ENCODE measurements around the gene EPHB6.

The EPHB6 gene

GRCh38 chr7:142814451-142814850 is 40.4 kb upstream of the EPHB6 start:
- H3K36me3 ChIP-seq (ENCODE audit: control insufficient read depth in 2 of 2, insufficient read depth in 1 of 2, low read length in 2 of 2): no peaks in the 10 kb centered on the region
- CTCF ChIA-PET: interaction anchor here (0.6 to 5.0 kb wide), 8 partner anchors 9 to 389 kb away, joined by 3 to 43 read pairs (median 3); no protein-coding TSS in a partner anchor
- H3K27ac ChIP-seq (ENCODE audit: extremely low read depth, low read depth, low read length): no peak overlapping the region
- H3K9me3 ChIP-seq (ENCODE audit: control insufficient read depth, insufficient read depth, low read depth, low read length): no peaks in the 10 kb centered on the region
- TF ChIP-seq OVOL3 (tag by site-specific recombination; IDR thresholded peaks at IDR 0.05): no peak
- no peak for TF ChIP-seq ZNF624 (tag by site-specific recombination; IDR thresholded peaks at IDR 0.05)
- TF ChIP-seq WT1 (tag by site-specific recombination; IDR thresholded peaks at IDR 0.05): no peak
- TF ChIP-seq ZNF837 (tag by site-specific recombination; IDR thresholded peaks at IDR 0.05): no peak
- no peak for TF ChIP-seq ZNF248 (tag by site-specific recombination; IDR thresholded peaks at IDR 0.05)
- TF ChIP-seq ZNF670 (tag by site-specific recombination; IDR thresholded peaks at IDR 0.05; ENCODE audit: low read depth): no peak
- no peak for TF ChIP-seq ZNF561 (tag by site-specific recombination; IDR thresholded peaks at IDR 0.05; ENCODE audit: borderline replicate concordance)
- TF ChIP-seq ZSCAN16 (tag by site-specific recombination; IDR thresholded peaks at IDR 0.05): no peak
- no peak for TF ChIP-seq ZNF660 (tag by site-specific recombination; IDR thresholded peaks at IDR 0.05)
- TF ChIP-seq PRDM10 (tag by site-specific recombination; IDR thresholded peaks at IDR 0.05): no peak
- no peak for TF ChIP-seq ZNF501 (tag by site-specific recombination; IDR thresholded peaks at IDR 0.05)
- TF ChIP-seq ZNF692 (tag by site-specific recombination; IDR thresholded peaks at IDR 0.05): no peak
- no peak for TF ChIP-seq MEIS1 (CRISPR knock-in tag; IDR thresholded peaks at IDR 0.05; ENCODE audit: borderline replicate concordance)
- no peak for TF ChIP-seq ZNF114 (tag by site-specific recombination; IDR thresholded peaks at IDR 0.05)
- TF ChIP-seq SCRT1 (tag by site-specific recombination; IDR thresholded peaks at IDR 0.05; ENCODE audit: borderline replicate concordance): no peak
- TF ChIP-seq ZNF223 (tag by site-specific recombination; IDR thresholded peaks at IDR 0.05): no peak
- no peak overlapping the region for H3K4me3 ChIP-seq (ENCODE audit: low read depth, low read length)
- no peaks in the 10 kb centered on the region for H3K4me1 ChIP-seq (ENCODE audit: control insufficient read depth, insufficient read depth, low read length)
- POLR2A ChIA-PET: no interaction called here

DNA sequence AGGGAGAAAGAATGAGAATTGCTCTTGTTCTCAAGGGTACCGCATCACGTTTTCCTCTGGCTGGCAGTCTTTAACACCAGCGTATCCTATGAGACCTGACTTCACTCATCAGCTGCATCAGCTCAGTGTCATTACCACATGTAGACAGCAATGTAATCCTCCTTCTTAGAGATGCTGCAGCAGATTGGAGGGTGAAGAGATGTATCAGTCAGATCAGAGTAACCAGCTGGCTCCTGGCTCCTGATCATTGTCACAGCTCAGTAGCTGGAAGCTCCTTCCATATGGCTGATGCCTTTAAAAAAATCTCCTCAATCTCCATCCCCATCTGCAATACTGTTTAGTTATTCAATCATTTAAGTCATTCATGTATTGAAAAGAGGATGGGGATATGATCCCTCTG is 39.7 kb upstream of the EPHB6 start:
- Histone ChIP-seq H3K9me3 (ENCODE audit: control insufficient read depth, insufficient read depth, low read depth, low read length) (no peaks in the 10 kb centered on the region), H3K4me1 (ENCODE audit: control insufficient read depth, insufficient read depth, low read length) (no peaks in the 10 kb centered on the region), H3K4me3 (ENCODE audit: low read depth, low read length) (no peak overlapping the region), H3K36me3 (ENCODE audit: control insufficient read depth in 2 of 2, insufficient read depth in 1 of 2, low read length in 2 of 2) (no peaks in the 10 kb centered on the region), H3K27ac (ENCODE audit: extremely low read depth, low read depth, low read length) (no peak overlapping the region)
- ChIA-PET POLR2A (no interaction called here), CTCF (interaction anchor here (0.6 to 5.0 kb wide), 4 partner anchors 11 to 187 kb away, joined by 3 to 43 read pairs (median 4); no protein-coding TSS in a partner anchor)
- TF ChIP-seq PRDM1 (tag by site-specific recombination; IDR thresholded peaks at IDR 0.05): no peak
- TF ChIP-seq ZFP69B (tag by site-specific recombination; IDR thresholded peaks at IDR 0.05): no peak
- TF ChIP-seq SP3 (tag by site-specific recombination; IDR thresholded peaks at IDR 0.05): no peak
- no peak for TF ChIP-seq SP2 (tag by site-specific recombination; IDR thresholded peaks at IDR 0.05)
- no peak for TF ChIP-seq ZNF558 (tag by site-specific recombination; IDR thresholded peaks at IDR 0.05)
